Right lobe of liver (tissue), 6 donors: ENCODE measurements around the gene PCNX2. TPM values are rescaled to one million over a fixed set of nuclear protein-coding genes. Genes with fewer than 3 reads are reported as not detected.

Source experiments
- ATAC-seq, 4 donors: fragments of 200-7000 bp; cut with Tn5 transposase; one replicate each; pipeline ENCODE4 v1.9.1; 2020; ENCODE audit warnings: mild to moderate bottlenecking in 4 of 4, moderate library complexity in 4 of 4
- DNase-seq, 3 donors: peaks; one replicate each; pipeline ENCODE4 v3.0.0-alpha.2; 2020
- H3K27ac ChIP-seq, 3 donors: fragments of 200-600 bp; one replicate each; pipeline ENCODE4 v1.8.0; 2022
- H3K27me3 ChIP-seq, 2 donors: fragments of 200-600 bp; one replicate each; pipeline ENCODE4 v1.8.0; 2022
- H3K36me3 ChIP-seq, 4 donors: fragments of 200-600 bp; sonication (generic) in 1 of 4; one replicate each; pipeline versions ENCODE4 v1.5.1 to v1.8.0; 2017 to 2022; ENCODE audit warnings: control low read depth in 1 of 4
- H3K4me1 ChIP-seq, 4 donors: fragments of 200-600 bp; sonication (generic) in 1 of 4; one replicate each; pipeline versions ENCODE4 v1.5.1 to v1.8.0; 2017 to 2022; ENCODE audit warnings: control low read depth in 1 of 4
- H3K4me3 ChIP-seq, 3 donors: fragments of 200-600 bp; one replicate each; pipeline ENCODE4 v1.8.0; 2022
- H3K9me3 ChIP-seq, 4 donors: fragments of 200-600 bp; sonication (generic) in 1 of 4; one replicate each; pipeline versions ENCODE4 v1.5.1 to v1.8.0; 2017 to 2022; ENCODE audit warnings: control low read depth in 1 of 4
- POLR2A ChIP-seq: fragments of 450-650 bp; IDR thresholded peaks from one replicate; pipeline ENCODE4 v1.6.1; 2017; ENCODE audit warnings: antibody characterized with exemption, mild to moderate bottlenecking
- WGBS: methylation state at CpG from one replicate; pipeline ENCODE4 v1.1.6; 2018; ENCODE audit warnings: low coverage, low lambda C conversion rate; ENCODE audit not compliant: insufficient coverage; ENCODE audit errors: missing lambda C conversion rate; 5-methylcytosine and 5-hydroxymethylcytosine counted together
- intact Hi-C, 2 donors: fragments of 100-400 bp; cut with DNase I; formaldehyde crosslinking; loops; one replicate each; pipeline versions ENCODE4 v1.11.2 to v1.14.1; 2022
- total RNA-seq, 6 experiments: library from RNA; depleted of rRNA in 2 of 6; stranded (reverse); fragments of >200 nt in 2 of 6; fragmentation: NEBNext Ultra II Directional in 3 of 6; extraction: Animal tissue kit (Norgen Biotek cat#: 25700) in 3 of 6; gene quantifications; one replicate each; pipeline versions ENCODE4 v1.1.0 to v1.2.4, GENCODE V29; 2016 to 2023
- TF ChIP-seq, protein P1 (sequence below), 4 donors: fragments of 200-600 bp in 3 of 4; fragments of 450-650 bp in 1 of 4; IDR thresholded peaks; one replicate each; pipeline versions ENCODE4 v1.5.1 to v1.8.0; 2016 to 2022; ENCODE audit warnings: antibody characterized with exemption in 4 of 4, mild to moderate bottlenecking in 2 of 4
- donor health status: DM: no; HTN: yes; CAD: no.
- donor health status: DM: no; HTN: no; CAD: no.
- donor health status: DM: no; HTN: no; CAD: no.
- donor health status: DM: no; HTN: yes; CAD: no.
- donor health status: DM: no; HTN: yes; CAD: no.

Gene PCNX2
- total RNA-seq, 6 experiments from 2014 or later, result 0.35 to 3.4 (median 0.82) TPM

DNA sequence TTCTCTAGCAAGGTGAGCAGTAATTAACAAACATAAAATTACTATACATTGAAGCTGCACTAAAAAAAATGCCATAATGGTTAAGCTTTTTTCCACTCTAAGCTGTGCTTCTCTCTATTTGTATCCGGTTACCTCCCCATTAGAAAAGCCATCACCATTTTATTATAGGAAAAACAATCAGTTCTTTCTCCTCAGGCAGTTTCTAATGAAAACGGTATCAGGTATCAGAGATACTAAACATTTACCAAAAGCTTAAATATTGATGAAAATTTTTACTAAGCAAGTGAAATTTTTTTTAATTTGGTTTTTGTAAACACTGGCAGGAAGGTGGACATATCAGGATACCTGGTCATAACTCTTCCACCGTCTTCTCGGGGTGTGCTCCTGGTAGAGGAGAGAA is 330.9 kb downstream of the PCNX2 start:
- no peaks in the 10 kb centered on the region for H3K9me3 ChIP-seq
- no peaks in the 10 kb centered on the region for H3K4me1 ChIP-seq
- H3K27ac ChIP-seq, result no peak overlapping the region
- WGBS, result 90% methylated on average over 4 of the region's 4 CpGs
- no peak overlapping the region for H3K4me3 ChIP-seq
- TF ChIP-seq, protein P1, sequence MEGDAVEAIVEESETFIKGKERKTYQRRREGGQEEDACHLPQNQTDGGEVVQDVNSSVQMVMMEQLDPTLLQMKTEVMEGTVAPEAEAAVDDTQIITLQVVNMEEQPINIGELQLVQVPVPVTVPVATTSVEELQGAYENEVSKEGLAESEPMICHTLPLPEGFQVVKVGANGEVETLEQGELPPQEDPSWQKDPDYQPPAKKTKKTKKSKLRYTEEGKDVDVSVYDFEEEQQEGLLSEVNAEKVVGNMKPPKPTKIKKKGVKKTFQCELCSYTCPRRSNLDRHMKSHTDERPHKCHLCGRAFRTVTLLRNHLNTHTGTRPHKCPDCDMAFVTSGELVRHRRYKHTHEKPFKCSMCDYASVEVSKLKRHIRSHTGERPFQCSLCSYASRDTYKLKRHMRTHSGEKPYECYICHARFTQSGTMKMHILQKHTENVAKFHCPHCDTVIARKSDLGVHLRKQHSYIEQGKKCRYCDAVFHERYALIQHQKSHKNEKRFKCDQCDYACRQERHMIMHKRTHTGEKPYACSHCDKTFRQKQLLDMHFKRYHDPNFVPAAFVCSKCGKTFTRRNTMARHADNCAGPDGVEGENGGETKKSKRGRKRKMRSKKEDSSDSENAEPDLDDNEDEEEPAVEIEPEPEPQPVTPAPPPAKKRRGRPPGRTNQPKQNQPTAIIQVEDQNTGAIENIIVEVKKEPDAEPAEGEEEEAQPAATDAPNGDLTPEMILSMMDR (IDR thresholded peaks at IDR 0.05), result no peak
- no peak for TF ChIP-seq POLR2A
- intact Hi-C loops, result no loop called here
- DNase-seq, result no peak
- ATAC-seq, result no peak
- no peaks in the 10 kb centered on the region for H3K27me3 ChIP-seq
- H3K36me3 ChIP-seq, result no peaks in the 10 kb centered on the region

GRCh38 chr1:232962761-232963745 is 332.5 kb downstream of the PCNX2 start:
- H3K27ac ChIP-seq, result peak overlapping the region in 1 of 3 donors; percentile 9
- H3K36me3 ChIP-seq, result peaks cover 0 to 2% (median 0%) of the 10 kb centered on the region in 4 donors
- H3K4me1 ChIP-seq, result no peaks in the 10 kb centered on the region
- no peaks in the 10 kb centered on the region for H3K9me3 ChIP-seq
- no peaks in the 10 kb centered on the region for H3K27me3 ChIP-seq
- TF ChIP-seq POLR2A, result no peak
- TF ChIP-seq, protein P1 (IDR thresholded peaks at IDR 0.05), result no peak
- intact Hi-C loops, result no loop called here
- DNase-seq (no peak), ATAC-seq (peak; percentile 31 to 69 (median 62))
- H3K4me3 ChIP-seq, result no peak overlapping the region
- 50% methylated on average over 10 of the region's 10 CpGs for WGBS

DNA sequence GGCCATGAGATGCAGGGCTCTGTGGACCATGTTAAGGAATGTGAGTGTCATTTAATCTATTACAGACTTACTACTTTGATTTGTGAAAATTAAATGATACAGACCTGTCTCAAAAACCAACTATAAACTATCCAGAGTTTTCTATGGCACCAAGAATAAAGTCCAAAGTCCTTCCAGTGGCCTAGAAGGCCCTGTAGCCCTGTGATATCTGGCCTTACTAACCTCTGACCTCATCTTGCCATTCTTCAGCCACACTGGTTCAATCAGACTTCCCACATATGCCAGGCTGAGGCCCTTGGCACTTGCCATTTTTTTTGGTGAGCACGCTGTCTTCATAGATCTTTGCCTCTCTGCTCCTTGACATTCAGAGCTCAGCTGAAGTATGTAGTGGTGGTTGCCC is 337.5 kb downstream of the PCNX2 start:
- Histone ChIP-seq H3K36me3 (peaks cover 0 to 10% (median 2%) of the 10 kb centered on the region in 4 donors), H3K27me3 (no peaks in the 10 kb centered on the region), H3K27ac (no peak overlapping the region), H3K4me3 (no peak overlapping the region), H3K9me3 (no peaks in the 10 kb centered on the region), H3K4me1 (no peaks in the 10 kb centered on the region)
- TF ChIP-seq POLR2A, result no peak
- TF ChIP-seq, protein P1 (IDR thresholded peaks at IDR 0.05), result no peak
- ATAC-seq, result peak in 3 of 4 donors; percentile 35 to 79 (median 46)
- intact Hi-C loops, result no loop called here
- 88% methylated on average over 1 of the region's 1 CpG for WGBS
- no peak for DNase-seq

DNA sequence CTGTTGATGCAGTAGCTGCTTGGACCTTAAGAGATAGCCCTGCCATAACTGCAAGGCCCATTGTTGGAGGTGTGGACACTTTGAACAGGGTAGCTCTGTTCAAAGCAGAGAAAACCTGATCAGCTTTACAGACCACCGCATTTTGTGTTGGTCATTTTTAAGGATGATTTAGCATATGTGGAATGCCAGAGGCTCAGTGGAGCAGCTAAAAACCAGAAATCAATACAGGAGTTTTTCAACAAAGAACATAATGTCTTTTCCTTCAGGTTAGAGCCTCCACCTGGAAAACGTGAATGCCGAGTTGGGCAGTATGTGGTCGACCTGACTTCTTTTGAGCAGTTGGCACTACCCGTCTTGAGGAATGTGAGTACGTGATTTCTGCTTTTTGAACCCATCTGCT is 339.4 kb downstream of the PCNX2 start:
- Histone ChIP-seq H3K36me3 (peaks cover 0 to 10% (median 2%) of the 10 kb centered on the region in 4 donors), H3K27me3 (no peaks in the 10 kb centered on the region)

More for the DNA sequence above, 339.4 kb downstream of the PCNX2 start:
- TF ChIP-seq, protein P1 (IDR thresholded peaks at IDR 0.05), result no peak
- no peak for TF ChIP-seq POLR2A
- Histone ChIP-seq H3K27ac (no peak overlapping the region), H3K9me3 (no peaks in the 10 kb centered on the region), H3K4me1 (no peaks in the 10 kb centered on the region), H3K4me3 (no peak overlapping the region)
- intact Hi-C loops, result no loop called here
- DNase-seq (no peak), ATAC-seq (no peak)
- 92% methylated on average over 5 of the region's 6 CpGs for WGBS
